ENCODE data around the gene MISP3. TPM values are rescaled to one million over a fixed set of nuclear protein-coding genes. Genes with fewer than 3 reads are reported as not detected.

The MISP3 gene
- total and polyA plus RNA-seq, 2 of the 8 experiments (the other 6 are each of a cell fraction or from before 2014, with no cell fraction given) = 0.74 to 1.4 TPM

GRCh38 chr19:14113762-14114414 is 41.3 kb downstream of the MISP3 start (continued):
- TF ChIP-seq RNF2 (IDR thresholded peaks at IDR 0.05; ENCODE audit: borderline replicate concordance, low read depth, low read length, missing control alignments, poor library complexity, severe bottlenecking) (no peak), CHD7 (IDR thresholded peaks at IDR 0.05; ENCODE audit: insufficient replicate concordance, low read length) (no peak), CTCF (IDR thresholded peaks at IDR 0.05; ENCODE audit: control extremely low read depth in 1 of 3, insufficient read depth in 1 of 3, low read depth in 1 of 3, low read length in 3 of 3) (peak; percentile 54 to 68 (median 61)), JUND (IDR thresholded peaks at IDR 0.05; ENCODE audit: low read length) (no peak), KDM1A (IDR thresholded peaks at IDR 0.05; ENCODE audit: borderline replicate concordance, low read length) (peak; percentile 88), ASH2L (IDR thresholded peaks at IDR 0.05; ENCODE audit: low read length) (no peak), RFX5 (IDR thresholded peaks at IDR 0.05; ENCODE audit: borderline replicate concordance, low read depth, low read length) (no peak)
